ENCODE results near the gene CTBP2. TPM values are rescaled to one million over a fixed set of nuclear protein-coding genes. Genes with fewer than 3 reads are reported as not detected.
"Not testable (repeated sequence)": the region's sequence is repeated elsewhere in the genome, so short reads cannot be mapped to it uniquely, and the experiment has no call there.

The CTBP2 gene
- total RNA-seq, 1 experiment from 2014 or later: 88.7 TPM

DNA sequence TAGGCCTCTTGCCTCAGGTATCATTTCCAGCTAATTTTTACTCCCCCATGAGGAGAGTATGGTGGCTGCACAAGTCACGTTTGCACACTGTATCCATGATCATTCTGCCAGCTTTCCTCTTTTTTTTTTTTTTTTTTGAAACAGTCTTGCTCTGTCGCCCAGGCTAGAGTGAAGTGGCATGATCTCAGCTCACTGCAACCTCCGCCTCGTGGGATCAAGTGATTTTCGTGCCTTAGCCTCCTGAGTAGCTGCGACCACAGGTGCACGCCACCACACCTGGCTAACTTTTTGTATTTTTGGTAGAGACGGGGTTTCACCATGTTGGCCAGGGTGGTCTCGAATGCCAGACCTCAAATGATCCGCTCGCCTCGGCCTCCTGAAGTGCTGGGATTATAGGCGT lies 77.9 kb downstream of the CTBP2 start:
- not testable (repeated sequence) for H3K27me3 ChIP-seq, H3K9me3 ChIP-seq, DNase-seq, H3K4me3 ChIP-seq
- H3K36me3 ChIP-seq: peaks cover 36% of the 10 kb centered on the region

DNA sequence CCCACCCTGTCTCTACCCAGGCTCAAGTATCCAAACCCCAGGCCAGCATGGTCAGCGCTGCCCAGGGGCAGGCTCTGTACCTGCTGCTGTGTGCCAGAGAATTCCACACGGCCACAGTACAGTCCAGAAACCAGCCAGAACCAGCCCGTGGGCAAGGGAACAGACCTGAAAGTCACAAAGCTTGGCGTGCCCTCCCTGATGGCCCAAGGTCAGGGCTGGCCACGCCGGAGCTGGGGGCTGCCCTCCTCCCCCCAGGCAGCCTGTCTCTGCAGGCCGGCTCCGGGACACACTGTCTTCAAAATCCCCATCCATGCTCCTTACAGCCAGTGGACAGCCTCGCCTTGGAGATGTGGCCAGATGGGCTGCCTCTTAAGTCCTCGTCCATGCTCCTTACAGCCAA lies 78.4 kb downstream of the CTBP2 start:
- Histone ChIP-seq H3K27me3 (no peaks in the 10 kb centered on the region), H3K9me3 (no peaks in the 10 kb centered on the region), H3K4me3 (no peak overlapping the region), H3K36me3 (peaks cover 39% of the 10 kb centered on the region)
- no peak for DNase-seq

DNA sequence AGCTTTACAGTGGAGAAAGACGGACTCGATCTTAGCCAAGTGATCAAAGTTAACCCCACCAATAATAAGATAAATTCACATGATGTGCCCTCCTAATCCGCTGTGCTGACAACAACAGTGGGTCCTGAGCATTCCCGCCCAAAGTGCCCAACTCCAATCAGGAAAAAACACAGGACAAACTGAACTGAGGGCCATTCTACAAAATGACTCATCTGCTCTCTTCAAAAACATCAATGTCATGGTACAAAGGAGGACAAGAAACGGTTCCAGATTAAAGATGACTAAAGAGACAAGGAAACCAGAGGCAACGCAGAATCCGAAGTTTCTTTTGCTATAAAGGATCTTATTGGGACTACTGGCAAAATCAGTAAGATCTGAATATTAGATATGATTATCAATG lies 79.4 kb downstream of the CTBP2 start:
- Histone ChIP-seq H3K36me3 (peaks cover 37% of the 10 kb centered on the region), H3K4me3 (no peak overlapping the region), H3K9me3 (no peaks in the 10 kb centered on the region), H3K27me3 (no peaks in the 10 kb centered on the region)
- DNase-seq: no peak

DNA sequence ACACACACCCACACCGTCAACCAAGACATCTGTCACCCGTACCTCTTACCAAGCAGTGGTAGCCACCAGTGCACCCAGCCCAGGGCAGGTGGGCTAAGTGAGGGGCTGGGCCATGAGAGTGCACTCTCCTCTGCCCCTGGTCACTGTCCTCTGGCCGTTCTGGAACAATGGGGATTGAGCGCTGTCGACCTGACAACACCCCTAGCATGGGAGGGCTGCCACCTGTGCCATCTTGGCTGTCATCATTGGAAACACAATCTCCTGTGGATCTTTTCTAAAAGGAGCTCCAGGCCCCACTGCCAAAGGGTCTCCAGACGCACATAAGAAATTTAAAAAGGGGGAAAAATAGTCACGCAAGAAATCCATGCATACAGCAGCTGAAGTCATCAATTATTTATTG lies 80.1 kb downstream of the CTBP2 start:
- no peak overlapping the region for H3K4me3 ChIP-seq

DNA sequence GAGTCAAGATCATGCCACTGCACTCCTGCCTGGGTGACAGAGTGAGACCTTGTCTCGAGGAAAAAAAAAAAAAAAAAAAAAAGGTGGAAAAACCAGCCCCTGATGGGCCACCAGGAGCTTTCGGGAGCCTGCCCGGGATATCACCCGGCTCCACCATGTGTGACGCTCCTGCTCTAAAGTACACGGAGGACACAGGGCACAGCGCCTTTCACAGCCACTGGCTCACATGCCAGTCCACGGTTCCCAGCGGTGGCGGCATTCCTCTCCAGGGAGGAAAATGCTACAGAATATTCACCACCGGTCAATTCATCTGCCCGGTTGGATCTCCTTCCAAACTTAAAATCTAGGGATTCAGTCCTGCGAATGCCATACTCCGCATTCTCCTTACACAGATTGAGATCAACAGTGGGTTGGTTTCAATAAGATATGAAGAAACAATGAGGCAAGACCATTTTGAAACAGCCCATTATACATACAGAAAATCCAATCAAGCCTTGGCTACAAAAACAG lies 81.2 kb downstream of the CTBP2 start:
- no peak overlapping the region for H3K4me3 ChIP-seq

More for the DNA sequence above, 80.1 kb downstream of the CTBP2 start:
- no peak for DNase-seq
- peaks cover 36% of the 10 kb centered on the region for H3K36me3 ChIP-seq
- no peaks in the 10 kb centered on the region for H3K9me3 ChIP-seq
- H3K27me3 ChIP-seq: no peaks in the 10 kb centered on the region

DNA sequence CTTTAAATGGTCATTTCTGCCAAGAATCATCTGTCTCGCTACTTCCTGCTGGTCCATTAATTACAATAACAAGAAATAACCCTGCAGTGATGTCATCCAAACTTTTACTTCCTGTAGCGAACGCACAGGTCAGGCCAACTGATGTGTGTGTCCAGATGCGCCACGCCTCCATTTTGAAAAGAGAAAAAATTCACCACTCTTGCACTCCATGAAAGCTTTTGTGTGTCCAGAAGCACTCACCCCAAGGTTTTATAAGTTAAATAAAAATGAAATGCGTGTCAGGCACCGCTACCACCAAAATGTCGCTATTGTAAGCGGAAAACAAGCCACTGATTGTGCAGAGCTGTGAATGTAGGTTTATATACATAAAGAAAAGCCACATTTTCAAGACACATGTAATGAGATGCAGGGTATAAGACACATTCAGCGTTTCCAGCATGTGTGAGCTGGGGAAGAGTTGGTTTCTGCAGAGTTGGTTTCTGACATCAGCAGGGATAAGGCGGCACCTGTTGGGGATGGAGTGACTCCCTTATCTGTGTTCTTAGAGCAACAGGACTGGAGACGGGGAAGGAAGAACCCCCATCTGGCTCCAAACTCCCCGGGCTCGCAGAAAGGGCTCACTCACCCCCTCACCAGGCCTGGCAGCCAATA lies 83.3 kb downstream of the CTBP2 start:
- H3K4me3 ChIP-seq: no peak overlapping the region
- H3K27me3 ChIP-seq: no peaks in the 10 kb centered on the region
- no peak for DNase-seq
- no peaks in the 10 kb centered on the region for H3K9me3 ChIP-seq
- H3K36me3 ChIP-seq: peaks cover 39% of the 10 kb centered on the region

More for the DNA sequence above, 81.2 kb downstream of the CTBP2 start:
- peaks cover 45% of the 10 kb centered on the region for H3K36me3 ChIP-seq
- H3K9me3 ChIP-seq: no peaks in the 10 kb centered on the region
- DNase-seq: no peak
- H3K27me3 ChIP-seq: no peaks in the 10 kb centered on the region

GRCh38 chr10:125076121-125076825 lies 84.1 kb downstream of the CTBP2 start:
- H3K4me3 ChIP-seq: no peak overlapping the region
- DNase-seq: no peak
- no peaks in the 10 kb centered on the region for H3K9me3 ChIP-seq
- H3K36me3 ChIP-seq: peaks cover 40% of the 10 kb centered on the region
- no peaks in the 10 kb centered on the region for H3K27me3 ChIP-seq

DNA sequence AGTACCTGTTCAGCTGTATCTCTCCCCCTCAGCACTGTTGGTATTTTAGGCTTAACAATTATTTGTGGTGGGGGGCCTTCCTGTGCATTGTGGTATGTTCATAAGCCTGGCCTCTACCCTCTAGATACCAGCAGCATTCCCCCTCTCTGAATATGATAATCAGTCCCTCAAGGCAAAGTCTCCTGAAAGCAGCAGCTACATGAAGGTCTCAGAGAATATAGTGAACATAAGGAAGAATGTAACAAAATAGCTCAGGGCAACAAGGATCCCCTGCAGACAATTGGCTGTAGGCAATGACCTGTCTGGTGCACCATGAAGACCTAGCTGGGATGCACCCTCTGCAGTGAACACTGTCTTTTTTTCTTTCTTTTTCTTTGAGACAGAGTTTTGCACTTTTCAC lies 86.4 kb downstream of the CTBP2 start:
- Histone ChIP-seq H3K27me3 (no peaks in the 10 kb centered on the region), H3K9me3 (no peaks in the 10 kb centered on the region), H3K36me3 (peaks cover 38% of the 10 kb centered on the region), H3K4me3 (no peak overlapping the region)
- DNase-seq: no peak

DNA sequence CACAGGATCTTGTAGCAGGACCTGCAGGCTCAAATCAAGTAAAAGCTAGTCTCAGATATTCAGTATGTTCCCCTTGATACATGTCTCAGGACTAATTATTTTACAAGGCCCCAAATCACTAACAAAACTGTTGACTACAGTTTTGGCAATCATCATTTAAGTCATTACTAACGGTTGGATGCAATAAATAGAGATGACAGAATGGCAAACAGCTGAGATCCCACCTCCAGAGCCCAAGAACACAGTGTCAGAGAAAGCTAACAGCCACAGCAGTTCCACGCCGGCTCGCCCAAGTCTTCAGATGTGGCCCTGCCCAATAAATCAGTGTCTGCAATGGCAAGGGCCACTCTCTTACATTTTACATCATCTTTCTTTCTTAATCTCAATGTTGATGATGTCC lies 87.6 kb downstream of the CTBP2 start:
- Histone ChIP-seq H3K27me3 (no peaks in the 10 kb centered on the region), H3K9me3 (no peaks in the 10 kb centered on the region), H3K4me3 (no peak overlapping the region), H3K36me3 (peaks cover 37% of the 10 kb centered on the region)
- DNase-seq: no peak

DNA sequence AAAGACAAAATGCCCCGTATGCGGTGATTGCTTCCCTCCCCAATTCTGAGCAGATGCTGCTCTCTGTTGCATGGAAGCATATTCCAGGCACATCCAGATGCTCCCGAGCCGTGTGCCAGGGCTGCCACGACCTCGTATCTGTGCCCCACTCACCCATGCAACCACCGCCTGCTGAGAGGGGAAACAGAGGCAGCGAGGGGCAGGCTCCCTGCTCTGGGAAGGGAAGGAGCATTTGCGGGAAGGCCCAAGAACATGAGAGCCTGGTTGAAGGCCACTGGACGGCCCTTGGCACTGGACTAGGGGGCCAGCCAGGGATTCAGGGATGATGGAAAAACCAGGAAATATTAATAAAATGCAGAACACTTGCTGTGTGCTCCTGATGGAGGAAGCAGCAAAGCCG lies 89.4 kb downstream of the CTBP2 start:
- no peak overlapping the region for H3K4me3 ChIP-seq
- H3K9me3 ChIP-seq: no peaks in the 10 kb centered on the region
- DNase-seq: no peak
- no peaks in the 10 kb centered on the region for H3K27me3 ChIP-seq
- H3K36me3 ChIP-seq: peaks cover 31% of the 10 kb centered on the region

DNA sequence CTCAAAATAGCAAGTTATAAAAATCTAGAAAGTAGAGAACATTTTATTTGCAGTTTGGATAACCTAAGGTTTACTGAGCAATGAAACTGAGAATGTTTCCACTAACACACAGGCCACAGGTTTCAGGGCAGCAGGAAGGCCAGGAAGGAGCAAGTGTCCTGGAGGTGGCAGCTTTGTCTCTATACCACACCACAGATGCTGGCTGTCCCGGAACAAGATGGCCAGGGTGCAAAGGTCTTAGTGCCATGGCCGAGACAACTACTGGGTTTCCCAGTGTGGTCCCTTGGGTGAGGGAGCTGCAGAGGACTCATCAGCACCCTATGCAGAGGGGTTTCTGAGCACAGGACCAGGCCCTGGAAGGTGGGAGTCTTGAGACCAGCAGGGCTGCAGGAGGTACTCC lies 92.0 kb downstream of the CTBP2 start:
- DNase-seq: no peak
- no peak overlapping the region for H3K4me3 ChIP-seq
- peaks cover 36% of the 10 kb centered on the region for H3K36me3 ChIP-seq
- H3K27me3 ChIP-seq: no peaks in the 10 kb centered on the region
- no peaks in the 10 kb centered on the region for H3K9me3 ChIP-seq

GRCh38 chr10:125067764-125068163 lies 92.6 kb downstream of the CTBP2 start:
- Histone ChIP-seq H3K9me3 (no peaks in the 10 kb centered on the region), H3K36me3 (peaks cover 34% of the 10 kb centered on the region), H3K4me3 (no peak overlapping the region), H3K27me3 (no peaks in the 10 kb centered on the region)
- DNase-seq: no peak

- H3K4me3 ChIP-seq: no peak overlapping the region
- no peaks in the 10 kb centered on the region for H3K27me3 ChIP-seq
- H3K36me3 ChIP-seq: peaks cover 34% of the 10 kb centered on the region
- no peak for DNase-seq
- no peaks in the 10 kb centered on the region for H3K9me3 ChIP-seq
Observed at GRCh38 chr10:125066764-125067450, 93.5 kb downstream of the CTBP2 start.

GRCh38 chr10:125064681-125065492 lies 95.5 kb downstream of the CTBP2 start:
- Histone ChIP-seq H3K4me3 (no peak overlapping the region), H3K9me3 (peaks cover 5% of the 10 kb centered on the region; the same call in 1 of the 2 replicates), H3K36me3 (peaks cover 49% of the 10 kb centered on the region), H3K27me3 (no peaks in the 10 kb centered on the region)
- DNase-seq: no peak

DNA sequence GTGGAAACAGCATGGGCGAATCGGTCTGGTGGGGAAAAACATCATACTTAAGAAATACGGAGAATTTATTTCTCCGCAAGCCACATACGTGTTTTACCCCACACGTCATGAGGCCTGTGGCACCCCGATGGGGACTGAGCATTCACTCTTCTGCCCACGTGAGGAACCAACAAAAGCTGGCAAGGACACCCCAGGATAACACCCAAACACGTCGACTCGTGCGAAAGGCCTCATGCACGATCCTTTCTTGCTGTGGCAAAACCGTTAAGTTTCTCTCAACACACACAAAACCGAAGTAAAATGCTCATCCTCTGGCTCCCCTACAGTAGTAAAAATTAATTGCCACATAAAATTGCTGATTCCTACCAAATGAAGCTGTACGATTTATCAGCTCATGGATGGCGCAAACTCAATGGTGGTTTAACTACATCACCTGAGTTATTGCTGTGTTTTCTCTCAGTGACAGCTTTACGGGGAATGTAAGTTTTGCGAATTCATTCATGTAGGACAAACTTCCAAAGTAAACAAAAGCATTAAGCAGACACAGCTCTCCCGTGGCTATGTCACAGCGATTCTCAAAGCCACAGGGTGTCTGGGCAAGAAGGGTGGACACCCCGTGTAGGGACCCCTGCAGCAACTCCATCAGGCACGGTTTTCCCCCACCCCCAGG lies 97.0 kb downstream of the CTBP2 start:
- peaks cover 54% of the 10 kb centered on the region for H3K36me3 ChIP-seq
- DNase-seq: no peak
- peaks cover 5% of the 10 kb centered on the region; the same call in 1 of the 2 replicates for H3K9me3 ChIP-seq
- no peaks in the 10 kb centered on the region for H3K27me3 ChIP-seq
- H3K4me3 ChIP-seq: no peak overlapping the region

DNA sequence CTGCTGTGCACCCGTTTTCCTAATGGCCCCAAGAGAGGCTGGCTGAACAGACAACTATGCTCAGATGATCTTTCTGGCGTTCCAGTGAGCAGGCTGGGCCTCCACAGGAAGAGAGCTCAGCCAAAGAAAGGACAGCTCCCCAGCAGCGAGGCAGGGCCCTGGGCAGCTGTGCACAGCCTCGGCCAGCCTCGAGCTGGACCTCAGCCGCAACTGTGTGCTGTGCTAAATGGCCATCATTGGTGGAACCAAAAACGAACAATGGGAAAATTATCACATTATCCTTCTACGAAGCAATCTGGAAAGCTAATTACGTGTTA lies 97.5 kb downstream of the CTBP2 start:
- no peak overlapping the region for H3K4me3 ChIP-seq
- no peak for DNase-seq
- H3K27me3 ChIP-seq: no peaks in the 10 kb centered on the region
- peaks cover 5% of the 10 kb centered on the region; the same call in 1 of the 2 replicates for H3K9me3 ChIP-seq
- peaks cover 59% of the 10 kb centered on the region for H3K36me3 ChIP-seq

All from MG63 (cell line).